H1 (cell line): ENCODE data around the gene FGGY. TPM values are rescaled to one million over a fixed set of nuclear protein-coding genes. Genes with fewer than 3 reads are reported as not detected.

ENCODE experiments used
- CTCF ChIA-PET: fragments of 300-600 bp; sonication (Branson Sonifier 250); formaldehyde crosslinking; loops from one replicate; lab custom pipeline; 2021; ENCODE audit not compliant: partially characterized antibody; lab: Charles Lee
- POLR2A ChIA-PET: fragments of 300-600 bp; sonication (Branson Sonifier 250); formaldehyde crosslinking; loops from one replicate; lab custom pipeline; 2021; ENCODE audit warnings: inconsistent platforms; ENCODE audit not compliant: partially characterized antibody; lab: Charles Lee
- DNase-seq, 2 experiments: peaks; one replicate each; pipeline versions ENCODE4 v3.0.0 to v3.0.0-alpha.2; 2010 to 2022; ENCODE audit warnings: low spot score in 2 of 2, low read depth in 1 of 2, mixed read lengths in 1 of 2
- FAIRE-seq: peaks from 2 replicates; lab custom pipeline; 2011; peaks lifted over from hg19 to GRCh38; lab: Jason Lieb, UNC
- H2AFZ ChIP-seq: 2 replicates; pipeline ENCODE4 v1.8.1; 2012; ENCODE audit warnings: low read length, inconsistent platforms
- H2AK5ac ChIP-seq: 2 replicates; pipeline ENCODE4 v1.6.1; 2013; ENCODE audit warnings: low read depth, low read length
- H2BK120ac ChIP-seq: replicated peaks from 2 replicates; pipeline ENCODE3; 2013; ENCODE audit warnings: low read depth, low read length, inconsistent platforms
- H2BK12ac ChIP-seq: 2 replicates; pipeline ENCODE4 v1.6.1; 2013; ENCODE audit warnings: low read depth, low read length
- H2BK15ac ChIP-seq: 2 replicates; pipeline ENCODE4 v1.6.1; 2013; ENCODE audit warnings: low read length
- H2BK20ac ChIP-seq: 2 replicates; pipeline ENCODE4 v1.6.1; 2013; ENCODE audit warnings: low read length
- H2BK5ac ChIP-seq: 2 replicates; pipeline ENCODE4 v1.6.1; 2013; ENCODE audit warnings: low read depth, low read length
- H3K14ac ChIP-seq: 2 replicates; pipeline ENCODE4 v1.6.1; 2013; ENCODE audit warnings: inconsistent platforms; ENCODE audit not compliant: insufficient read length
- H3K18ac ChIP-seq: 2 replicates; pipeline ENCODE4 v1.6.1; 2013; ENCODE audit warnings: low read length; ENCODE audit errors: extremely low read depth
- H3K23ac ChIP-seq: 2 replicates; pipeline ENCODE4 v1.6.1; 2013; ENCODE audit warnings: inconsistent platforms; ENCODE audit not compliant: insufficient read length
- H3K23me2 ChIP-seq: 2 replicates; pipeline ENCODE4 v1.6.1; 2013; ENCODE audit warnings: low read depth, low read length
- H3K27ac ChIP-seq: 2 replicates; pipeline ENCODE4 v1.6.1; 2011; ENCODE audit warnings: low read depth, low read length, inconsistent platforms
- H3K27me3 ChIP-seq, 4 experiments: replicated peaks in 1 of 4; 1 replicate in 1 of 4; 2 replicates in 3 of 4; pipeline versions ENCODE4 v1.6.1 to v1.8.1; 2011 to 2013; ENCODE audit warnings: low read length in 3 of 4, mild to moderate bottlenecking in 3 of 4, inconsistent platforms in 2 of 4, mixed read lengths in 2 of 4, moderate library complexity in 1 of 4; ENCODE audit not compliant: control insufficient read depth in 3 of 4, insufficient read depth in 3 of 4; ENCODE audit errors: extremely low read depth in 1 of 4
- H3K36me3 ChIP-seq, 4 experiments: 2 replicates each; pipeline versions ENCODE4 v1.6.1 to v1.8.1; 2011 to 2013; ENCODE audit warnings: mild to moderate bottlenecking in 4 of 4, low read length in 3 of 4, moderate library complexity in 2 of 4, control low read depth in 1 of 4, inconsistent platforms in 1 of 4; ENCODE audit not compliant: insufficient read depth in 4 of 4, control insufficient read depth in 2 of 4
- H3K4ac ChIP-seq: replicated peaks from 2 replicates; pipeline ENCODE3; 2013; ENCODE audit warnings: low read length, low read depth, mixed read lengths, inconsistent platforms; ENCODE audit not compliant: insufficient read length
- H3K4me1 ChIP-seq, 4 experiments: replicated peaks in 1 of 4; 1 replicate in 1 of 4; 2 replicates in 3 of 4; pipeline versions ENCODE4 v1.6.1 to v1.8.1; 2011 to 2013; ENCODE audit warnings: low read length in 3 of 4, inconsistent platforms in 2 of 4, mixed read lengths in 1 of 4; ENCODE audit not compliant: insufficient read depth in 4 of 4, control insufficient read depth in 3 of 4
- H3K4me2 ChIP-seq, 2 experiments: 2 replicates each; pipeline versions ENCODE4 v1.6.1 to v1.8.1; 2011 to 2013; ENCODE audit warnings: low read depth in 2 of 2, low read length in 2 of 2, control low read depth in 1 of 2, inconsistent platforms in 1 of 2, mild to moderate bottlenecking in 1 of 2; ENCODE audit not compliant: insufficient read depth in 1 of 2
- H3K4me3 ChIP-seq, 4 experiments: fragments of 200-600, 300-600 bp in 1 of 4; sonication (generic), shearing (Covaris generic), sonication (Bioruptor Twin) in 1 of 4; 2 replicates each; pipeline versions ENCODE4 v1.5.1 to v1.8.1; 2011 to 2016; ENCODE audit warnings: low read length in 4 of 4, low read depth in 3 of 4, control low read depth in 2 of 4, inconsistent platforms in 2 of 4, mild to moderate bottlenecking in 2 of 4, mixed read lengths in 1 of 4, moderate library complexity in 1 of 4; ENCODE audit not compliant: insufficient read depth in 2 of 4; ENCODE audit errors: extremely low read depth in 1 of 4
- H3K56ac ChIP-seq: replicated peaks from 2 replicates; pipeline ENCODE3; 2013; ENCODE audit warnings: low read depth, mild to moderate bottlenecking, mixed read lengths, low read length, inconsistent platforms; ENCODE audit not compliant: insufficient read length
- H3K79me1 ChIP-seq: 2 replicates; pipeline ENCODE4 v1.6.1; 2013; ENCODE audit warnings: low read depth, low read length, control low read depth
- H3K79me2 ChIP-seq, 2 experiments: 2 replicates each; pipeline versions ENCODE4 v1.6.1 to v1.8.1; 2012 to 2013; ENCODE audit warnings: low read length in 2 of 2, mild to moderate bottlenecking in 2 of 2, inconsistent platforms in 1 of 2; ENCODE audit not compliant: insufficient read depth in 2 of 2, control insufficient read depth in 1 of 2
- H3K9ac ChIP-seq, 4 experiments: replicated peaks in 1 of 4; 1 replicate in 1 of 4; 2 replicates in 3 of 4; pipeline versions ENCODE4 v1.6.1 to v1.8.1; 2011 to 2013; ENCODE audit warnings: low read depth in 3 of 4, low read length in 3 of 4, control low read depth in 2 of 4, mild to moderate bottlenecking in 2 of 4, moderate library complexity in 2 of 4, inconsistent platforms in 1 of 4; ENCODE audit errors: extremely low read depth in 1 of 4
- H3K9me3 ChIP-seq, 2 experiments: 2 replicates each; pipeline versions ENCODE4 v1.6.1 to v1.8.1; 2012 to 2013; ENCODE audit warnings: mild to moderate bottlenecking in 2 of 2, moderate library complexity in 2 of 2, control low read depth in 1 of 2, inconsistent platforms in 1 of 2, low read depth in 1 of 2, low read length in 1 of 2, mixed read lengths in 1 of 2; ENCODE audit not compliant: insufficient read depth in 2 of 2
- H4K20me1 ChIP-seq, 2 experiments: replicated peaks in 1 of 2; 2 replicates each; pipeline versions ENCODE3 to v1.8.1; 2011 to 2013; ENCODE audit warnings: inconsistent platforms in 2 of 2, low read length in 2 of 2, mild to moderate bottlenecking in 1 of 2; ENCODE audit not compliant: insufficient read depth in 2 of 2, control insufficient read depth in 1 of 2
- H4K5ac ChIP-seq: 2 replicates; pipeline ENCODE4 v1.6.1; 2013; ENCODE audit warnings: low read length, low read depth, mixed read lengths, inconsistent platforms; ENCODE audit not compliant: insufficient read length
- H4K8ac ChIP-seq: 2 replicates; pipeline ENCODE4 v1.8.0; 2013; ENCODE audit warnings: mild to moderate bottlenecking, moderate library complexity, low read length, inconsistent platforms; ENCODE audit not compliant: insufficient read depth; ENCODE audit errors: extremely low read depth
- H4K91ac ChIP-seq: replicated peaks from 2 replicates; pipeline ENCODE3; 2013; ENCODE audit warnings: low read length, mixed read lengths, inconsistent platforms; ENCODE audit not compliant: insufficient read length
- ASH2L ChIP-seq: fragments of 200-600, 300-600 bp; sonication (generic); IDR thresholded peaks from one replicate; pipeline ENCODE4 v1.7.1; 2017; ENCODE audit warnings: low read length
- GABPA ChIP-seq: IDR thresholded peaks from 2 replicates; pipeline ENCODE4 v1.6.1; 2011; ENCODE audit warnings: mild to moderate bottlenecking, low read length, moderate library complexity, borderline replicate concordance; ENCODE audit not compliant: insufficient read depth
- KDM5A ChIP-seq: fragments of 200-600 bp; IDR thresholded peaks from 2 replicates; pipeline ENCODE4 v1.7.1; 2012; ENCODE audit warnings: mild to moderate bottlenecking, low read length, inconsistent platforms, mixed read lengths
- POLR2A ChIP-seq, 2 experiments: IDR thresholded peaks; 1 replicate in 1 of 2; 2 replicates in 1 of 2; pipeline ENCODE4 v1.6.1; 2011; ENCODE audit warnings: low read depth in 2 of 2, low read length in 2 of 2, mild to moderate bottlenecking in 2 of 2; ENCODE audit errors: control extremely low read depth in 1 of 2
- POLR2AphosphoS5 ChIP-seq: IDR thresholded peaks from 2 replicates; pipeline ENCODE4 v1.6.1; 2011; ENCODE audit warnings: low read depth, low read length
- RFX5 ChIP-seq: IDR thresholded peaks from 2 replicates; pipeline ENCODE4 v1.6.1; 2011; ENCODE audit warnings: low read depth, low read length, improper control_type of control experiment, borderline replicate concordance
- RXRA ChIP-seq: IDR thresholded peaks from 2 replicates; pipeline ENCODE4 v1.6.1; 2011; ENCODE audit warnings: low read depth, mild to moderate bottlenecking, low read length, moderate library complexity; ENCODE audit not compliant: insufficient read depth
- SAP30 ChIP-seq: fragments of 300-600 bp; sonication (generic); IDR thresholded peaks from 2 replicates; pipeline ENCODE4 v1.7.1; 2012; ENCODE audit warnings: low read length, moderate library complexity, mild to moderate bottlenecking, inconsistent platforms; ENCODE audit not compliant: insufficient read depth, insufficient replicate concordance
- TEAD4 ChIP-seq: IDR thresholded peaks from 2 replicates; pipeline ENCODE4 v1.6.1; 2012; ENCODE audit warnings: low read depth, low read length, inconsistent platforms, mixed read lengths
- YY1 ChIP-seq: IDR thresholded peaks from 2 replicates; pipeline ENCODE4 v1.6.1; 2011; ENCODE audit warnings: low read depth, mild to moderate bottlenecking, low read length
- WGBS, 2 experiments: shearing (Covaris generic) in 1 of 2; methylation state at CpG; one replicate each; pipeline versions ENCODE4 v1.1.6 to v1.1.7; 2013 to 2015; ENCODE audit warnings: low lambda C conversion rate in 2 of 2, mixed read lengths in 2 of 2, inconsistent platforms in 1 of 2, low coverage in 1 of 2, missing lambda C conversion rate in 1 of 2; ENCODE audit not compliant: insufficient replicate concordance in 2 of 2, insufficient coverage in 1 of 2, insufficient read length in 1 of 2; ENCODE audit errors: extremely low coverage in 1 of 2, missing lambda C conversion rate in 1 of 2; 5-methylcytosine and 5-hydroxymethylcytosine counted together
- polyA plus RNA-seq, 7 experiments: library from polyadenylated mRNA; depleted of rRNA in 3 of 7; stranded (reverse) in 5 of 7; unstranded in 2 of 7; fragments of >200 nt in 5 of 7; fragments of 200-250 nt in 2 of 7; gene quantifications; 1 replicate in 5 of 7; 2 replicates in 1 of 7; 4 replicates in 1 of 7; pipeline versions ENCODE4 v1.2.1 to v1.2.3, GENCODE V29; 2011 to 2013; ENCODE audit warnings: missing spikeins in 2 of 7, mixed read lengths in 2 of 7
- total RNA-seq: library from RNA; stranded (reverse); fragmentation: NEBNext Ultra II Directional; extraction: Animal tissue kit (Norgen Biotek cat#: 25700); gene quantifications from 2 replicates; pipeline ENCODE4 v1.2.1, GENCODE V29; 2021

FGGY gene
- total and polyA plus RNA-seq, 2 of the 8 experiments (the other 6 are each of a cell fraction or from before 2014, with no cell fraction given), result 10.3 to 12.5 TPM

- Histone ChIP-seq H3K4me1 (no peaks in the 10 kb centered on the region), H2BK5ac (no peak overlapping the region), H2BK120ac (no peak overlapping the region), H3K9me3 (peaks cover 0 to 7% of the 10 kb centered on the region in 2 experiments; a peak in 1 of 4 replicates), H3K18ac (no peak overlapping the region), H2BK15ac (no peak overlapping the region), H3K56ac (no peak overlapping the region), H4K8ac (no peak overlapping the region), H3K4ac (no peak overlapping the region), H3K4me3 (no peak overlapping the region), H4K91ac (no peak overlapping the region), H3K23me2 (no peaks in the 10 kb centered on the region), H3K14ac (no peak overlapping the region), H3K27ac (no peak overlapping the region), H3K23ac (no peak overlapping the region), H4K20me1 (no peaks in the 10 kb centered on the region), H2AFZ (no peak overlapping the region), H2AK5ac (no peak overlapping the region), H3K27me3 (no peaks in the 10 kb centered on the region), H3K4me2 (no peak overlapping the region), H3K9ac (no peak overlapping the region), H2BK12ac (no peak overlapping the region)
- 89% methylated on average over 5 of the region's 5 CpGs; no CpG with 5 or more reads in 1 of the 2 experiments for WGBS, 2 experiments
- CTCF ChIA-PET, result interaction anchor here (1.5 kb wide), 1 partner anchor 333 kb away, joined by 6 read pairs; no protein-coding TSS in a partner anchor
- no peak for TF ChIP-seq RXRA
- no peak for TF ChIP-seq RFX5
- no peak for TF ChIP-seq KDM5A
- TF ChIP-seq POLR2A (IDR thresholded peaks at IDR 0.05; ENCODE audit: control extremely low read depth in 1 of 2, low read depth in 2 of 2, low read length in 2 of 2), result no peak
- TF ChIP-seq ASH2L, result no peak
- no peak for TF ChIP-seq TEAD4
- no peak for TF ChIP-seq GABPA
- TF ChIP-seq YY1, result no peak
- no peak for TF ChIP-seq SAP30
- no peak for TF ChIP-seq POLR2AphosphoS5
- TF ChIP-seq, all 59 proteins: peak for 0
- DNase-seq (no peak), FAIRE-seq (no peak)
- no peak overlapping the region for H4K5ac ChIP-seq
- no peak overlapping the region for H2BK20ac ChIP-seq
- H3K36me3 ChIP-seq, result no peaks in the 10 kb centered on the region
- H3K79me2 ChIP-seq, result no peaks in the 10 kb centered on the region
- POLR2A ChIA-PET, result no interaction called here
- no peaks in the 10 kb centered on the region for H3K79me1 ChIP-seq
These were observed 69.5 kb downstream of the FGGY start for GRCh38 chr1:59366346-59366745.
